ENCODE data around the gene CC2D2B. TPM values are rescaled to one million over a fixed set of nuclear protein-coding genes. Genes with fewer than 3 reads are reported as not detected.

Gene CC2D2B
- total RNA-seq, 2 donors from 2014 or later: 0.33 to 1.4 TPM

DNA sequence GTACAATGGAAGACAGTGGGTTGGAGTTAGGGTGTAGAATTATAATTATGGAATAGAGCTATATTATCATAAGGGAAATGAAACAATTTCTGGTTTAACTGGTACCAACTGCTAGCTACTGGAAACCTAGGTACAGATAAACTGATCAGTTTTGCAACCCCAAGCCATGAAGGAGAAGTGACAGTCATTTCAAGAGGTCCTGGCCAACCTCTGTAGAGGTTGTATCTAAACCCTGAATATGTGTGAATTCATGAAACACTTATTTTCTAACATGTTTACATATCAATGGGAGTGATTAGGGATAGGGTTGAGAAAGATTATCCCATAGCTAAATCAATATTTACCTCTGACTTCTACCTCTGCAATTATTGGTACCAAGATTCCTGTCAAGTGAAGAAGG lies 29.9 kb upstream of the CC2D2B start:
- H3K36me3 Mint-ChIP-seq (ENCODE audit: low read depth): peaks cover 68% of the 10 kb centered on the region
- no peak overlapping the region for H3K27ac ChIP-seq (ENCODE audit: low read depth, low read length)
- peaks cover 50% of the 10 kb centered on the region for H3K9me3 Mint-ChIP-seq
- H3K36me3 ChIP-seq (ENCODE audit: control insufficient read depth, insufficient read depth, low read length): peaks cover 64% of the 10 kb centered on the region
- no peaks in the 10 kb centered on the region for H3K27me3 Mint-ChIP-seq (ENCODE audit: insufficient read depth)
- H3K9me3 ChIP-seq (ENCODE audit: control insufficient read depth, low read length): peaks cover 68% of the 10 kb centered on the region
- no peak overlapping the region for H3K4me3 Mint-ChIP-seq
- H3K4me1 Mint-ChIP-seq: peaks cover 9% of the 10 kb centered on the region
- H3K4me3 ChIP-seq (ENCODE audit: low read length): peak overlapping the region; percentile 13
- TF ChIP-seq, protein P1, sequence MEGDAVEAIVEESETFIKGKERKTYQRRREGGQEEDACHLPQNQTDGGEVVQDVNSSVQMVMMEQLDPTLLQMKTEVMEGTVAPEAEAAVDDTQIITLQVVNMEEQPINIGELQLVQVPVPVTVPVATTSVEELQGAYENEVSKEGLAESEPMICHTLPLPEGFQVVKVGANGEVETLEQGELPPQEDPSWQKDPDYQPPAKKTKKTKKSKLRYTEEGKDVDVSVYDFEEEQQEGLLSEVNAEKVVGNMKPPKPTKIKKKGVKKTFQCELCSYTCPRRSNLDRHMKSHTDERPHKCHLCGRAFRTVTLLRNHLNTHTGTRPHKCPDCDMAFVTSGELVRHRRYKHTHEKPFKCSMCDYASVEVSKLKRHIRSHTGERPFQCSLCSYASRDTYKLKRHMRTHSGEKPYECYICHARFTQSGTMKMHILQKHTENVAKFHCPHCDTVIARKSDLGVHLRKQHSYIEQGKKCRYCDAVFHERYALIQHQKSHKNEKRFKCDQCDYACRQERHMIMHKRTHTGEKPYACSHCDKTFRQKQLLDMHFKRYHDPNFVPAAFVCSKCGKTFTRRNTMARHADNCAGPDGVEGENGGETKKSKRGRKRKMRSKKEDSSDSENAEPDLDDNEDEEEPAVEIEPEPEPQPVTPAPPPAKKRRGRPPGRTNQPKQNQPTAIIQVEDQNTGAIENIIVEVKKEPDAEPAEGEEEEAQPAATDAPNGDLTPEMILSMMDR (conservative IDR thresholded peaks at IDR 0.05): no peak
- H3K27ac Mint-ChIP-seq: no peak overlapping the region
- H3K9ac ChIP-seq (ENCODE audit: extremely low read depth, low read length, poor library complexity, severe bottlenecking): no peak overlapping the region
- no peak for DNase-seq
- no peaks in the 10 kb centered on the region for H3K4me1 ChIP-seq (ENCODE audit: control insufficient read depth, insufficient read depth, low read length)
- H3K27me3 ChIP-seq (ENCODE audit: control insufficient read depth, insufficient read depth, low read length, poor library complexity, severe bottlenecking): no peaks in the 10 kb centered on the region

DNA sequence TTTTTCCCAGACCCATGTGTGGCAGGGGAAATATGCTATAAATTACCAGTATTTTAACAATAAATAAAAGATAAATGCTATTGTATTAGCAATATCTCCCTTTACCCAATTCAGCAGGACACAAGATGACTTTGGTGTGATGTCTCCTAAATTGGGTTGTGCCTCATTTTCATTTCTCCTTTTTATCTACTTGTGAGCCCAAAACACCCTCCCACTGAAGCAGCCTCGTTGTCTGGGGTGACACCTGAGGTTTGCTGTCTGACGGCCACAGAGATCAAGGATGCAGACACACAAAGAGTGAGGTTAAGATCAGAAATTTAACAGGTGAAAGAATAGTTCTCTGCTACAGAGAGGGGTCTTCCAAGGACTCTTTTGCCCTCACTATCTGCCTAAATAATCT lies 27.1 kb upstream of the CC2D2B start:
- no peak overlapping the region for H3K4me3 ChIP-seq (ENCODE audit: low read length)
- TF ChIP-seq, protein P1 (conservative IDR thresholded peaks at IDR 0.05): no peak
- H3K4me1 Mint-ChIP-seq: peaks cover 9% of the 10 kb centered on the region

DNA sequence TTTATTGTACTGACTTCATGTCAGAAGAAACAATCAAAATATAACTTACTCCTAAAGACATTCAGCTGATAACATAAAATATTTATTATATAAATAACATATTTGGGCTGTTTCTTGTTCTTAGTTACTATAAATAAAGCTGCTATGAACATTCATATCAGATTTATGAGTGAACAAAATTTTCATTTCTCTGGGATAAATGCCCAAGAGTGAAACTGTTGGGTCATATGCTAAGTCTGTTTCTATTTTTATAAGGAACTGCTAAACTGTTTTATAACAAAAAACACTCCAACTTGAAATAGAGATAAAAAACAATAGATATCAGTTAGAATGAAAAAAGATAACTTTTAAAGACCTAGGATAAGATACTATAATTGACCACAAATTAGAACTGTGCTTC lies 26.5 kb upstream of the CC2D2B start:
- TF ChIP-seq, protein P1 (conservative IDR thresholded peaks at IDR 0.05): no peak

More for the DNA sequence above, 27.1 kb upstream of the CC2D2B start:
- peaks cover 43% of the 10 kb centered on the region for H3K36me3 Mint-ChIP-seq (ENCODE audit: low read depth)
- no peak overlapping the region for H3K4me3 Mint-ChIP-seq
- Histone ChIP-seq H3K4me1 (ENCODE audit: control insufficient read depth, insufficient read depth, low read length) (no peaks in the 10 kb centered on the region), H3K9me3 (ENCODE audit: control insufficient read depth, low read length) (peaks cover 44% of the 10 kb centered on the region), H3K27ac (ENCODE audit: low read depth, low read length) (no peak overlapping the region), H3K27me3 (ENCODE audit: control insufficient read depth, insufficient read depth, low read length, poor library complexity, severe bottlenecking) (no peaks in the 10 kb centered on the region), H3K36me3 (ENCODE audit: control insufficient read depth, insufficient read depth, low read length) (peaks cover 52% of the 10 kb centered on the region), H3K9ac (ENCODE audit: extremely low read depth, low read length, poor library complexity, severe bottlenecking) (no peak overlapping the region)
- H3K9me3 Mint-ChIP-seq: peaks cover 26% of the 10 kb centered on the region
- H3K27me3 Mint-ChIP-seq (ENCODE audit: insufficient read depth): no peaks in the 10 kb centered on the region
- DNase-seq: no peak
- 82% methylated on average over 2 of the region's 2 CpGs; no CpG with 5 or more reads in 1 of the 2 experiments for WGBS, 2 experiments (ENCODE audit: insufficient coverage in 1 of 2, insufficient read length in 1 of 2)
- no peak overlapping the region for H3K27ac Mint-ChIP-seq

More for the DNA sequence above, 26.5 kb upstream of the CC2D2B start:
- no peaks in the 10 kb centered on the region for H3K27me3 ChIP-seq (ENCODE audit: control insufficient read depth, insufficient read depth, low read length, poor library complexity, severe bottlenecking)
- H3K27ac ChIP-seq (ENCODE audit: low read depth, low read length): no peak overlapping the region
- H3K27me3 Mint-ChIP-seq (ENCODE audit: insufficient read depth): no peaks in the 10 kb centered on the region
- H3K36me3 Mint-ChIP-seq (ENCODE audit: low read depth): peaks cover 40% of the 10 kb centered on the region
- H3K9me3 Mint-ChIP-seq: peaks cover 22% of the 10 kb centered on the region
- H3K4me1 ChIP-seq (ENCODE audit: control insufficient read depth, insufficient read depth, low read length): no peaks in the 10 kb centered on the region
- peaks cover 46% of the 10 kb centered on the region for H3K36me3 ChIP-seq (ENCODE audit: control insufficient read depth, insufficient read depth, low read length)
- H3K27ac Mint-ChIP-seq: no peak overlapping the region
- H3K4me3 Mint-ChIP-seq: no peak overlapping the region
- H3K9ac ChIP-seq (ENCODE audit: extremely low read depth, low read length, poor library complexity, severe bottlenecking): no peak overlapping the region
- peaks cover 9% of the 10 kb centered on the region for H3K4me1 Mint-ChIP-seq
- H3K9me3 ChIP-seq (ENCODE audit: control insufficient read depth, low read length): peaks cover 38% of the 10 kb centered on the region
- DNase-seq: no peak
- no peak overlapping the region for H3K4me3 ChIP-seq (ENCODE audit: low read length)

Data from endodermal cell (in vitro differentiated cells).